CD4-positive, alpha-beta T cell treated with Interleukin-12 subunit alpha and Interleukin-12 subunit beta, for 1 hour (primary cell): ENCODE data around the gene PNPLA7.
"Not testable (repeated sequence)": the region's sequence is repeated elsewhere in the genome, so short reads cannot be mapped to it uniquely, and the experiment has no call there.

Experiments
- DNase-seq: peaks from one replicate; pipeline ENCODE4 v3.0.0-alpha.2; 2020

PNPLA7 gene

DNA sequence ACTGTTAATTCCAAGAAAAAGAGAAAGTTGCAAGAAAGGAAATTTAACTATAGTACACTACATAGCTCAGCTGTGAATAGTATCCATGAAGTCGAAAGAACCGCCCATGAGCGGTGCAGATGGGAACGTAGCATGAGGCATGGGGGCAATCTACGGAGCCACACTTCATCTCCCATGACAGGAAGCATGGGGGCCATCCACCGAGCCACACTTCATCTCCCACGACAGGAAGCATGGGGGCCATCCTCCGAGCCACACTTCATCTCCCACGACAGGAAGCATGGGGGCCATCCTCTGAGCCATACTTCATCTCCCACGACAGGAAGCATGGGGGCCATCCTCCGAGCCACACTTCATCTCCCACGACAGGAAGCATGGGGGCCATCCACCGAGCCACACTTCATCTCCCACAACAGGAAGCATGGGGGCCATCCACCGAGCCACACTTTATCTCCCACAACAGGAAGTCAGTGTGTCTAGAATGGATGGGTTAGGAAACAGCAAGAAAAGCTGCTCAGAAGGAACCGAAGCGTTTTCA lies 13.5 kb downstream of the PNPLA7 start:
- DNase-seq, result not testable (repeated sequence)

DNA sequence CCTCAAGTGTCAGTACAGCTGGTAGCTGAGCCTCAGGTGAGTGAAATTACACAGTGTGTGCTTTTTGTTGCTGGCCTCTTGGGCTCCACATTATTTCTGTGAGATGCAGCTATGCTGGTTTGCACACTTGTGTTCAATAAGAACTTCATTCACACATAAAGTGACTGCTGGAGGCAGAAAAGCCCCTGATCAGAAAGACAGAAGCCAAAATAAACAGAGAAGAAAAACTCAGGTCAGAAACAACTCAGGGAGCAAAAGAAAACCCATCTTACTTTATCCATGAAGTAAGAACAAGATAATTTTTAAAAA lies 15.1 kb downstream of the PNPLA7 start:
- DNase-seq, result no peak

DNA sequence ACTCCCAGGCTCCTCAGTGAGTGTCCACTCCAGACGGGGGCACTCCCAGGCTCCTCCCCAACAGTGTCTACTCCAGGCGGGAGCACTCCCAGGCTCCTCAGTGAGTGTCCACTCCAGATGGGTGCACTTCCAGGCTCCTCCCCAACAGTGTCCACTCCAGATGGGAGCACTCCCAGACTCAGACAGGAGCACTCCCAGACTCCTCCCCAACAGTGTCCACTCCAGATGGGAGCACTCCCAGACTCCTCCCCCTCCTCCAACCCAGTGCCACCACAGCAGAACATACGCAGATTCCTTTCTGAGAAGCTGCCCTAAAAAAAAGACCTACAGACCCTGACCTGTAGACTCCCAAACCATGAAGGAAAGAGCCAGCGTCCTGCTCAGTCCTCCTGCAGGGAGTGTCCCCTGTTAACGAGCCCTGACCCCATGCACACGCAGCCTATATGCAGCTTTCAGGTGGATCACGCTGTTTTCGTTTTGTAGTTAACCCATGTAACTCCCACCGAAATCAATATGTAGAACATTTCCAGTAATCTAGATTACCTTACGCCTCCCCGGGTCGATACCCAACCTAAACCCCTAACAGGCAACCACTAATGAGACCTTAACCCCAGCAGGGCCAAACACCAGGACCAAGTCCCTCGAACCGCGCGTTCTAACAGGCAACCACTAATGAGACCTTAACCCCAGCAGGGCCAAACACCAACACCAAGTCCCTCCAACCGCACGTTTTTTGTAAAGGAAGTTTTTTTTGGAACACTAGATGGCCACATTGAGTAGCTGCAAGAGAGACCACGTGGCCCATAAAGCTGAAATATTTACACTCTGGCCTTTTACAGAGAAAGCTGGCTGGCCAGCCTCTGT lies 15.7 kb downstream of the PNPLA7 start:
- DNase-seq, result peak; percentile 46

DNA sequence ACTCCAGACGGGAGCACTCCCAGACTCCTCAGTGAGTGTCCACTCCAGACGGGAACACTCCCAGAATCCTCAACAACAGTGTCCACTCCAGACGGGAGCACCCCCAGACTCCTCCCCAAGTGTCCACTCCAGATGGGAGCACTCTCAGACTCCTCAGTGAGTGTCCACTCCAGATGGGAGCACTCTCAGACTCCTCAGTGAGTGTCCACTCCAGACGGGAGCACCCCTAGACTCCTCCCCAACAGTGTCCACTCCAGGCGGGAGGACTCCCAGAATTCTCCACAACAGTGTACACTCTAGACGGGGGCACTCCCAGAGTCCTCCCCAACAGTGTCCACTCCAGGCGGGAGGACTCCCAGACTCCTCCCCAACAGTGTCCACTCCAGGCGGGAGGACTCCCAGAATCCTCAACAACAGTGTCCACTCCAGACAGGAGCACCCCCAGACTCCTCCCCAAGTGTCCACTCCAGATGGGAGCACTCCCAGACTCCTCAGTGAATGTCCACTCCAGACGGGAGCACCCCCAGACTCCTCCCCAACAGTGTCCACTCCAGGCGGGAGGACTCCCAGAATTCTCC lies 17.2 kb downstream of the PNPLA7 start:
- not testable (repeated sequence) for DNase-seq

DNA sequence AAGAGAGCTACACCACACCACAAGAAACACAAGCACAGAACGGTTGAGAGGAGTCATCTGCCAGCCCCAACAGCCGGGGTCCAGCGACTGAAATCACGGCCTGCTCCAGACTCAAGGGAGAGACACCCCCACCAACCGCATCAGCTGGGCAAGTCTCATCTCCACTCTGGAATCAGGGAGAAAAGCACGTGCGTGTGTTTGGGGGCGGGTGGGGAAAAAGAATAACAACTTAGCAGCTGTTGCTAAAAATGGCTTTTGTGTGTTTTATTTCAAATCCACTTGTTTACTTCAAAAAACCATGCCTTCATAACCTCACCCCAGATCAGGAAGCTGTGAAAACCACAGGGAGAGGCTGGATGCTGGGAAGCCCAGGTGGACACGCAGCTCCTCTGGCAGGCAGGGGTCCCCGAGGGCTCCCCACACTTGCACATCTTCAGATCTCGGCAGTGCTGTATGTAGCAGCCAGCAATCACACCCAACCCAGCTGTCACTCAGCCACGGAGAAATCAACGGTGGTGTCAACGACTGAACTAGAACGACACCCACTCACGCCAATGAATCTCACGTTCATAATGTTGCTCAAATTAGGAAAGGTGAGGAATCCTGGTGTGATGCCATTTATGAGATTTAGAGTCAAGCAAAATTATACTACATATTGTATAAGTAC lies 19.0 kb downstream of the PNPLA7 start:
- no peak for DNase-seq

DNA sequence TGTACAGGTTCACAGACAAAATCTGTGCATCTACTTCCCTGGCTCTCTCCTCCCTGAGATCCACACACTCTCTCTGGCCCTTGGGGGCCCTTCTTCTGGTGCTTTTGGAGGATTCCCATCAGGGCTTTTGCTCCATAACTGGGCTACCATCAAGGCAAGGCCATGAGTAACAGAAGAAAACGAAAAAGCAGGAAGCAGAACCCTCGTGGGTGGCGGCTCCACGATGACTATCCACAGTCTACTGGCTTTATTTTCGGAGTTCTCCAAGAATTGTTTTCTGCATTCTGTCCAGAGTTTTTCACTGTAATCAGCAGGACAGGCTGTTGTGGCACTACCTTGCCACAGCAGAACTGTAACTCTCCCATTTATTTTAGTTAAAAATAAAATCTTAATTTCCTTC lies 19.9 kb downstream of the PNPLA7 start:
- DNase-seq, result no peak

DNA sequence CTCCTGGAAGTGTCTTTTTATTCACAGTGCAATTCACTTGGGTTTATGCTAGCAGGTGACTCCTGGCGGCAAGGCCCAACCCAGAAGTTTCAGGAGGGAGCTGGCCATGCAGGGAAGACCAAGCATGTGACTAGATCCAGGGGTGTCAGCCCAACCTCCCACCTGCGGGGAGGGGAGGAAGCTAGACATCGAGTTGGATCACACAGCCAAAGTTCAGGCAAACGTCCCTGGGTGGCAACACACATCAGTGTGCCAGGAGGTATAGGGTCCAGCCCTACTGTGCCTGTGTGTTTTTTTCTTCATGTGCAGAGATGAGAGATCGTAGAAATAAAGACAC lies 25.3 kb downstream of the PNPLA7 start:
- no peak for DNase-seq

DNA sequence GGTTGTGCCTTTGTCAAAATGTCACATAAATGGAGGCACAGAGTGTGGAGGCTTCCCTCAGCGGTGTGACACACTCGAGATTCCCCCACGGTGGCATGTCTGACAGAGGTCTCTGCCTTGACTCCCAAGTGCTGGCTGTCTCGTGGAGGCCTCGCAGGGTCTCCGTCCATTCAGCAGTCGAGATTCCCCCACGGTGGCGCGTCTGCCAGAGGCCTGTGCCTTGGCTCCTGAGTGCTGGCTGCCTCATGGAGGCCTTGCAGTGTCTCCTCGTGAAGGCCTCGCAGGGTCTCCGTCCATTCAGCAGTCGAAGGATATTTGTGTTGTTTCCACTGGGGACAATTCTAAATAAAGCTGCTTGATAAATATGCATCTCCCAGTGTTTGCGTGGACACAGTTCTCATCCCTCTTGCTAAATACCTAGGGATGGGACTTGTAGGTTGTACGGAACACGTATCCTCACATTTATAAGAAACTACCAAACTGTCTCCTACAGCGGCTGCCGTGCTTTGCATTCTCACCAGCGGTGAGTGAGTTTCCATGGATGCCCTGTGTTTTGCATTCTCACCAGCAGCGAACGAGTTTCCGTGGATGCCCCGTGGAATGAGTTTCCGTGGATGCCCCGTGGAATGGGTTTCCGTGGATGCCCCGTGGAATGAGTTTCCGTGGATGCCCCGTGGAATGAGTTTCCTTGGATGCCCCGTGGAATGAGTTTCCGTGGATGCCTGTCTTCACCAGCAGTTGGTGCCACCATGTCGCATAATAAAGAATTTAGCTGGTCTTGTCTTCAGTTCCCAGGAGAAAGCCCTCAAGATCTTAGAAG lies 25.8 kb downstream of the PNPLA7 start:
- no peak for DNase-seq

DNA sequence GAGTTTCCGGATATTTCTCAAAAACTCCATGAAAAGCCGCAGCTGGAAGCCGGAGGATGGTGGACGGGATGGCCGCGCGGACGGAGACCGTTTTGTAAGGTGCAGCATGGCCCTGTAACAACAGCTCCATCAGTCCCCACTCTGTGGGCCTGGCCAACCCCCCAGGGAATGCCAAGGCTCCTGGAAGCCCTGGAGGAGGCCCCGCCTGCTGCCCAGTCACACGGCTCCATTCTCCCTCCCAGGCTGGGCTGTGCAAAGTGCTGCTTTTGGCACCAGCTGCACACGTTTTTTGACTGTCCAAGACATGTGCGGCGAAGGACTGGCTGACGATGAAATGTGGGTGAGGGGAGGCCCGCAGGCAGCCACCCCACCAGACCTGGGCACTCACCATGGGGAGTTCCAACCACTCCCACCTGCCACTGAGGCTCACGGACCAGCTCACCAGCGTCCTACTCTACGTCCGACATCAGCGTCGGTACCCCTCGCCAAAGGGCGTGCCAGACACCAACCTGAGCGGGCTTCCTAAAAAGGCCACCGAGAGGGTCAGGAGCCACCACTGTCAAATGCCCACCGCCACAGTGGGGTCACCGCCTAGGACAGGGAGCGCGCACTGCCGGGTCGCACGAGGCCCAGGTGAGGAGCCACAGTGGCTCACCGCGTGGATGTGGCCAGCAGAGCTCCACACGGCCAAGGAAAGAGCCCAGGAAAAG lies 27.3 kb downstream of the PNPLA7 start:
- no peak for DNase-seq

DNA sequence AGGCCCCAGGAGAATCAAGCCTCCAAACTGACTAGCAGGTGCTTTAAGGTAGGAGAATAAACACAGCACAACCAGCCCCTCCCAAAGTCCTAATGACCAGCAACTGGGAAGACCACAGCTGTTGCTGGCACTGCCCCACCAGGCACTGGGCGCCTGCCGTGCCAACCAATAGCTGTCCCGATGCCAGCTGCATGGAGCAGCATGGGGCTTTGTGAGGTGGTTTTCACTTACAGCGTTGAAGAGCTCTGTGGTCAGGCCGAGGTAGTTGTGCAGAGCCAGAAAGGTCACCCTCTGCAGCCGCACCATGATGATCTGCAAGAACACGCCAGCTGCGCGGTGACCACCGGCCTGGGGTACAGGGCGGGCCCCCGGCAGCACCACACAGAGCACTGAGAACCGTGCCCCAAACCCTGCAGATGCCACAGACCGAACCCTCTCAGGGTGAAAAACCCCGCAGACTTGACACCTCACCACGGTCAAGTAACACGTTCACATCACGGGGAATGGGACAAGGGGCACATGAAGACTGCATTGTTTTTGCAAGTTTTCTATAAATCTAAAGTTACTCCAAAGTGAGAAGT lies 28.7 kb downstream of the PNPLA7 start:
- DNase-seq, result no peak

DNA sequence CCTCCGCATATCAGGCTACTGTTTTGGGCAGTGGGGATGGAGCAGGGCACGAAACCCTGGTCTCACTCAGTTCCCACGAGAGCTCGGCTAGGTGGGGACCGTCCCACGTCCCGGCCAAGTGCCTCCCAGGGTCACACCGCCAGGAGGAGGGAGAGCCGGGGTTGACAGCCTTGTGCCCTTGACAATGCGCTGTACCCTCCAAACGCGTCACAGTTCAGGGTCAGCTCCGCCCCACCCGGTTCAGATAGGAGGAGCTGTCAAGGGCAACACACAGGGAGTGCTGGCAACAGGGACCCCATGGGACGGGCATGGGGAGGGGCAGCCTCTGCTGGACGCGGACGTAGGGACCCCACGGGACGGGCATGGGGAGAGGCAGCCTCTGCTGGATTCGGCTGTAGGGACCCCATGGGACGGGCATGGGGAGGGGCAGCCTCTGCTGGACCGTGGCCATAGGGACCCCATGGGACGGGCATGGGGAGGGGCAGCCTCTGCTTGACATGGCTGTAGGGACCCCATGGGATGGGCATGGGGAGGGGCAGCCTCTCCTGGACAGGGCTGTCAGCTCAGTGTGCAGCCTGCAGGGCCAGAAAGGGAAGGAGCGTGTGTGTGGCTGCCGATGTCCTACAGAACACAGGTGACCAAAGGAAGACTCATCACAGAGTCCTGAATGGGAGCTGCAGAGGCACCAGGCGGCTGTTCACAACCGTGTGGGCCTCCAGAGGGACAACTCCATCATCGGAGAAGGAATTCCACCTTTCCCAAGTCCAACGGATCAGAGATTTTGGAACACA lies 29.4 kb downstream of the PNPLA7 start:
- no peak for DNase-seq

DNA sequence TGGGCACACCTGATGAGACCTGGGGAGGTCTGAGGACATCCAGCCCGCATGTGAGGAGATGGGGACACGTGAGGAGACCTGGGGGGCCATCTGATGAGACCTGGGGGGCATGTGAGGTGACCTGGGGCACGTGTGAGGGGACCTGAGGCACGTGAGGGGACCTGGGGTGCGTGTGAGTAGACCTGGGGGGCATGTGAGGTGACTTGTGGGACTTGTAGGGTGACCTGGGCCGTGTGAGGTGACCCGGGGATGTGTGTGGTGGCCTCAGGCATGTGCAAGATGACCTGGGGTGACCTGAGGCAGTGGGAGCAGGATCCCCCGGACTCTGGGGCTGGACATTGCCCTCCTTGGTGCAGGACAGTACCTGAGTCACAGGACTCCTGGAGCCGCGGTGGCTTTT lies 30.6 kb downstream of the PNPLA7 start:
- DNase-seq, result no peak

DNA sequence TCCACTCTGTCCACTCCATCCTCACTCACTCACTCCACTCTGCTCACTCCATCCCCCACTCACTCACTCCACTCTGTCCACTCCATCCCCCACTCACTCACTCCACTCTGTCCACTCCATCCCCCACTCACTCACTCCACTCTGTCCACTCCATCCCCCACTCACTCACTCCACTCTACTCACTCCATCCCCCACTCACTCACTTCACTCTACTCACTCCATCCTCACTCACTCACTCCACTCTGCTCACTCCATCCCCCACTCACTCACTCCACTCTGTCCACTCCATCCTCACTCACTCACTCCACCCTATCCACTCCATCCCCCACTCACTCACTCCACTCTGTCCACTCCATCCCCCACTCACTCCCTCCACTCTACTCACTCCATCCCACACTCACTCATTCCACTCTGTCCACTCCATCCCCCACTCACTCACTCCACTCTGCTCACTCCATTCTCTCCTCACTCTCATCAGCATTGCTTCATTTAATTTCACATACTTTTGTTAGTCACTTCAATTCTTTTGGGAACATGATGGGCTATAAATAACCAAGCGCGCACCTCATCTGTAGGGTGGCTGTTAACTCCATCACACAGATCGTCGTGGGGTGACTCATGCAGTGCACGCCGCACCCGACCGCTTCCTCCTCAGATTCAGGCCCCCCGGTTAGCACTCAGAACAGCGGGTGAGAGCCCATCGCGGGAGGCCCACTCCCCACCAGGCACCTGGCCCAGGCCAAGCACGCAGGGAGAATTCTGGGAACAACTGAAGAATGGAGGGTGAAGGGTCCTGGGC lies 31.3 kb downstream of the PNPLA7 start:
- not testable (repeated sequence) for DNase-seq

DNA sequence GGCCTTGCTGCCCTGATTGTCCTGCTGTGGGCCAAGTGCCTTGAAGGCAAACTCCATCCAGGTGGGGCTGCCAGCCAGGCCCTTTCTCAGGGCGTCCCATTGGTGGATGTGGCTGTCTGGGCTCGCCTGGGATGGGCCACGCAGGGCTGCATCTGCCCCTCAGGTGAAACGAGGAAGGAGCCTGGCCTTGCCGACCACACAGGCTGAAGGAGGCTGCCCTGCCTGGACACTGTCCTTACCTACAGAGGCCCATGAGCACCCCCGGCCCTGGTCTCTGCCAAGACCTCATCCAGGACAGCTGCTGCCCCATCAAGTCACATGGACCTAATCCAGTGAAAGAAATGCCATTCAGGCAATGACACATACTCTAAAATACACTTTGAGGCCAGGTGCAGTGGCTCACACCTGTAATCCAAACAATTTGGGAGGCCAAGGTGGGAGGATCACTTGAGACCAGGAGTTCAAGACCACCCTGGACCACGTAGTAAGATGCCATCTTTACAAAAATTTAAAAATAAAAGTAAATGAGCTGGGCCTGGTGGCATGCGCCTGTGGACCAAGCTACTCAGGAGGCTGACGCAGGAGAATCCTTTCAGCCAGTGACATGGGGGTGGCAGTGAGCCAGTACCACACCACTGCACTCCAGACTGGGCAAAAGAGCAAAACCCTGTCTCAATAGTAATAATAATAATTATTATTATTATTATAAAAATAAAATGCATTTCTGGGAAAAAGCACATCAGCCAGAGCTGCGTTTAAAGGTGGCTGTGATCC lies 33.9 kb downstream of the PNPLA7 start:
- DNase-seq, result no peak

DNA sequence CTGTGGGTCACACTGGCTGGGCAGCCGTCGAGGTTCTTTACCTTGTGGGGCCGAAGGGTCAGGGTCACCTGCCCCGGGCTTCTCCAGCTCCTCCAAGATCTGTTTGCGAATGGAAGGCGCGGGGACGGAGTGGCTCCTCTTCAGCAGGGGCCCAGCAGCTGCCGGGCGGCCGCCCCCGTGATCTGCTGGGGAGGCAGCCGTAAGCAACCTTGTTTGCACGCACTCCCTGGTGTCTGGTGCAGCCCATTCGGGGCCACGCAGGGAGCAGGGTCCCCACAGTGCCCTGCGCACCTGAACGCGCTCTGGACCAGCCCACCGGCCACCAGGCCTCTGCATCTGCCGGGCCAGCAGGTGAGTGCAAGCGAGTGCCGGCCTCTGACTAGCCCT lies 34.9 kb downstream of the PNPLA7 start:
- no peak for DNase-seq

DNA sequence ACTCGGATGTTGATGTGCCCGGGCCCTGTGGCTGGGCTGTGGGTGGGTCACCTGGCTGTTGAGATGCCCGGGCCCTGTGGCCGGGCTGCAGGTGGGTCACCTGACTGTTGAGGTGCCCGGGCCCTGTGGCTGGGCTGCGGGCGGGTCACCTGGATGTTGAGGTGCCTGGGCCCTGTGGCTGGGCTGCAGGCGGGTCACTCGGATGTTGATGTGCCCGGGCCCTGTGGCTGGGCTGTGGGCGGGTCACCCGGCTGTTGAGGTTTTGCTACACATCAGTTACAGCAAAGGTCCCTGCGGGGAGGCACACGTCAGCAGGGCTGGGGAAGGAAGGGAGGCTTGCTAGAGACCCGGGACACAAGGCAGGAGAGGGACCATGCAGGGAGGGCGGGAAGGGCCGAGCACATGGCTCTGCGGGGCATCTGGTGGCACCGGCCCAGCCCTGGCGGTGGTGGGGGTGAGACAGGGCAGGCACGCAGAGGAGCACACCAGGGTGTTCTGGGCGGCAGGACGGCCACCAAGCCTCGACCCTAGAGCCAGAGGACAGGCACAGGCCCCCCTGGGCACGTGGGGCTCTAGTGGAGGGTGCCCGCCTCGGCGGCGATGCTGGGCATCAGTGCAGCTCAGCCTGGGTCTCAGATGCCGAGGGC lies 35.4 kb downstream of the PNPLA7 start:
- no peak for DNase-seq

DNA sequence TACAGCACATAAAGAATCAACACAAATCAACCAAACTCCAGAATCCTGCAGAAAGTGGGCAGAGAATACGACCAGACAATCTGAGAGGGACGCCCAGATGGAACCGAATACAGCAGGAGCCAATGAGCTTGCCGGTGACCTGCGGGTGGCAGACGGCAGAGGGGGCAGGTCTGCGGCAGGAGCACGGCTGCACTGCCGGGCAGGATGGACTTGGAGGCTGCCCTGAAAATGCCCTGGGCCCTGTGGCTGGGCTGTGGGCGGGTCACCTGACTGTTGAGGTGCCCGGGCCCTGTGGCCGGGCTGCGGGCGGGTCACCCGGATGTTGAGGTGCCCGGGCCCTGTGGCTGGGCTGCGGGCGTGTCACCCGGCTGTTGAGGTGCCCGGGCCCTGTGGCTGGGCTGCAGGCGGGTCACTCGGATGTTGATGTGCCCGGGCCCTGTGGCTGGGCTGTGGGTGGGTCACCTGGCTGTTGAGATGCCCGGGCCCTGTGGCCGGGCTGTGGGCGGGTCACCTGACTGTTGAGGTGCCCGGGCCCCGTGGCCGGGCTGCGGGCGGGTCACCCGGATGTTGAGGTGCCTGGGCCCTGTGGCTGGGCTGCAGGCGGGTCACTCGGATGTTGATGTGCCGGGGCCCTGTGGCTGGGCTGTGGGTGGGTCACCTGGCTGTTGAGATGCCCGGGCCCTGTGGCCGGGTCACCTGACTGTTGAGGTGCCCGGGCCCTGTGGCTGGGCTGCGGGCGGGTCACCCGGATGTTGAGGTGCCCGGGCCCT lies 36.2 kb downstream of the PNPLA7 start:
- not testable (repeated sequence) for DNase-seq

DNA sequence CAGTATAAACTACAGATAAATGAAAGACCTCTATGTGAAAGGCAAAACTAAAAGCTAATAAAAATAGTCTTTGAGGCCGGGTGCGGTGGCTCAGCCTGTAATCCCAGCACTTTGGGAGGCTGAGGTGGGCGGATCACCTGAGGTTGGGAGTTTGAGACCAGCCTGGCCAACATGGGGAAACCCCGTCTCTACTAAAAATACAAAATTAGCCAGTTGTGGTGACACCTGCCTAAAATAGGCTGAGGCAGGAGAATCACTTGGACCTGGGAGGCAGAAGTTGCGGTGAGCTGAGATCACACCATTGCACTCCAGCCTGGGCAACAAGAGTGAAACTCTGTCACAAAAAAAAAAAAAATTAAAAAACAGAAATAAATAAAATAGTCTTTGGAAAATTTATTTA lies 37.1 kb downstream of the PNPLA7 start:
- DNase-seq, result not testable (repeated sequence)
